GM18507 (cell line): ENCODE results near the gene IL1R1.

Source experiments
- DNase-seq: peaks from one replicate; pipeline ENCODE4 v3.0.0; 2011; ENCODE audit warnings: low read depth; ENCODE audit not compliant: insufficient read length; ENCODE audit errors: extremely low spot score
- FAIRE-seq: peaks from 2 replicates; lab custom pipeline; 2011; peaks lifted over from hg19 to GRCh38; lab: Jason Lieb, UNC

IL1R1 gene

GRCh38 chr2:102155703-102156515 is 13.4 kb downstream of the IL1R1 start:
- DNase-seq = no peak

GRCh38 chr2:102158011-102158755 is 15.6 kb downstream of the IL1R1 start:
- no peak for DNase-seq
- FAIRE-seq = no peak

More at GRCh38 chr2:102155703-102156515, 13.4 kb downstream of the IL1R1 start:
- FAIRE-seq = no peak

- DNase-seq (no peak), FAIRE-seq (no peak)
Measured at GRCh38 chr2:102159295-102159694, 16.7 kb downstream of the IL1R1 start.

- no peak for DNase-seq
- FAIRE-seq = no peak
Measured at GRCh38 chr2:102166189-102166845, 23.8 kb downstream of the IL1R1 start.

GRCh38 chr2:102168026-102168771 is 25.7 kb downstream of the IL1R1 start:
- no peak for FAIRE-seq

GRCh38 chr2:102171946-102172345 is 29.4 kb downstream of the IL1R1 start:
- FAIRE-seq (no peak), DNase-seq (no peak)

More at GRCh38 chr2:102168026-102168771, 25.7 kb downstream of the IL1R1 start:
- no peak for DNase-seq

GRCh38 chr2:102172745-102173144 is 30.2 kb downstream of the IL1R1 start:
- DNase-seq (no peak), FAIRE-seq (no peak)

- no peak for FAIRE-seq
Measured at GRCh38 chr2:102176172-102176571, 33.6 kb downstream of the IL1R1 start.

GRCh38 chr2:102177814-102178478 is 35.4 kb downstream of the IL1R1 start:
- FAIRE-seq (no peak), DNase-seq (no peak)

More at GRCh38 chr2:102176172-102176571, 33.6 kb downstream of the IL1R1 start:
- no peak for DNase-seq

GRCh38 chr2:102179061-102179460 is 36.5 kb downstream of the IL1R1 start:
- no peak for DNase-seq
- FAIRE-seq = no peak

GRCh38 chr2:102179788-102180686 is 37.5 kb downstream of the IL1R1 start:
- no peak for DNase-seq
- no peak for FAIRE-seq

- no peak for DNase-seq
Measured at GRCh38 chr2:102180687-102180999, 38.1 kb downstream of the IL1R1 start.

GRCh38 chr2:102181376-102181775 is 38.8 kb downstream of the IL1R1 start:
- DNase-seq = no peak
- no peak for FAIRE-seq

More at GRCh38 chr2:102180687-102180999, 38.1 kb downstream of the IL1R1 start:
- FAIRE-seq = no peak

GRCh38 chr2:102181919-102182635 is 39.5 kb downstream of the IL1R1 start:
- no peak for FAIRE-seq
- no peak for DNase-seq

- FAIRE-seq = no peak
- no peak for DNase-seq
Measured at GRCh38 chr2:102184018-102184417, 41.5 kb downstream of the IL1R1 start.

- no peak for DNase-seq
- no peak for FAIRE-seq
Measured at GRCh38 chr2:102184568-102184967, 42.0 kb downstream of the IL1R1 start.

GRCh38 chr2:102185347-102185746 is 42.8 kb downstream of the IL1R1 start:
- DNase-seq (no peak), FAIRE-seq (no peak)
